ENCODE results near the gene PROB1. TPM values are rescaled to one million over a fixed set of nuclear protein-coding genes. Genes with fewer than 3 reads are reported as not detected.

PROB1 gene
- total and polyA plus RNA-seq, 9 of the 15 experiments (the other 6 are each of a cell fraction or from before 2014, with no cell fraction given) = 0.01 to 1.8 (median 0.47) TPM

DNA sequence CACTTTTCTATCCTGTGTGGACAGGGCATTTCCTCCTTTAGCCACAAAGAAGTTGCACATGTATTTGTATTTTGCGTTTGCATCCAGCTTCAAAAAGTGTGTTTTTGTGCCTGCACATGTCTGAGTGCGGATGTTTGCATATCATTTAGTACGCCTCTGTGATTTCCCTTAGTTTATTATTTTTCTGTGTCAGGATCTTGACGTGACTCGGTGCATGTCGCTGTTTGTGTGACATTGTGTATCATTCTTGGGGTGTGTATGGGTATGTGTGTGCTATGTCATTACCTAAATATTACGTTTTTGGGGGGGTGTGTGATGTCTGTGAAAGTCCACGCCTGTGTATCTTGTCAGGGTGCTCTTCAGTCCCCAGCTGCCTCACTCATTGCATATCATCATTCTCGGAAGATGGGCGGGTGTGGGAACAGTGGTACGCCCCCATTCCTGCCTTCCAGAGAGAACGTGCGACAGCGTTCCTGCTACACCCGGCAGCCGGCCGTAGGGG is 53.7 kb downstream of the PROB1 start (continued):
- TF ChIP-seq MLLT1 (IDR thresholded peaks at IDR 0.05) (0 out of 4 replicates have a peak, but pooled peaks of 1 of the 2 experiments have one; percentile 51), HDAC2 (IDR thresholded peaks at IDR 0.05) (peak; percentile 53; the same call in 1 of the 2 replicates), ZNF347 (CRISPR knock-in tag; IDR thresholded peaks at IDR 0.05; ENCODE audit: low read depth) (no peak), CEBPG (CRISPR knock-in tag; IDR thresholded peaks at IDR 0.05) (peak; percentile 23; the same call in 1 of the 2 replicates), CEBPG (tag; conservative IDR thresholded peaks at IDR 0.05 in 1 of 2, IDR thresholded peaks at IDR 0.05 in 1 of 2) (no peak), KLF6 (CRISPR knock-in tag; IDR thresholded peaks at IDR 0.05; ENCODE audit: borderline replicate concordance) (no peak), PRDM10 (IDR thresholded peaks at IDR 0.05; ENCODE audit: partially characterized antibody) (peak; percentile 65), TRIM28 (IDR thresholded peaks at IDR 0.05) (0 out of 2 replicates have a peak, but pooled peaks have one; percentile 12), RBM15 (IDR thresholded peaks at IDR 0.05; ENCODE audit: insufficient read depth, low read length) (no peak), POU5F1 (IDR thresholded peaks at IDR 0.05; ENCODE audit: borderline replicate concordance, low read depth, low read length, partially characterized antibody) (no peak), STAT5B (CRISPR knock-in tag; IDR thresholded peaks at IDR 0.05) (no peak), EGR1 (conservative IDR thresholded peaks at IDR 0.05) (0 out of 2 replicates have a peak, but pooled peaks have one; percentile 73)
- TF ChIP-seq, protein P1, sequence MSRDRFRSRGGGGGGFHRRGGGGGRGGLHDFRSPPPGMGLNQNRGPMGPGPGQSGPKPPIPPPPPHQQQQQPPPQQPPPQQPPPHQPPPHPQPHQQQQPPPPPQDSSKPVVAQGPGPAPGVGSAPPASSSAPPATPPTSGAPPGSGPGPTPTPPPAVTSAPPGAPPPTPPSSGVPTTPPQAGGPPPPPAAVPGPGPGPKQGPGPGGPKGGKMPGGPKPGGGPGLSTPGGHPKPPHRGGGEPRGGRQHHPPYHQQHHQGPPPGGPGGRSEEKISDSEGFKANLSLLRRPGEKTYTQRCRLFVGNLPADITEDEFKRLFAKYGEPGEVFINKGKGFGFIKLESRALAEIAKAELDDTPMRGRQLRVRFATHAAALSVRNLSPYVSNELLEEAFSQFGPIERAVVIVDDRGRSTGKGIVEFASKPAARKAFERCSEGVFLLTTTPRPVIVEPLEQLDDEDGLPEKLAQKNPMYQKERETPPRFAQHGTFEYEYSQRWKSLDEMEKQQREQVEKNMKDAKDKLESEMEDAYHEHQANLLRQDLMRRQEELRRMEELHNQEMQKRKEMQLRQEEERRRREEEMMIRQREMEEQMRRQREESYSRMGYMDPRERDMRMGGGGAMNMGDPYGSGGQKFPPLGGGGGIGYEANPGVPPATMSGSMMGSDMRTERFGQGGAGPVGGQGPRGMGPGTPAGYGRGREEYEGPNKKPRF (IDR thresholded peaks at IDR 0.05; ENCODE audit: low read depth, low read length) = no peak
